GM12878 (cell line): ENCODE data around the gene PTK7. TPM values are rescaled to one million over a fixed set of nuclear protein-coding genes. Genes with fewer than 3 reads are reported as not detected.

Experiments
- ASH2L ChIP-seq: fragments of 300-600, 200-600 bp; sonication (generic); IDR thresholded peaks from 2 replicates; pipeline ENCODE4 v1.6.1; 2017; ENCODE audit warnings: low read depth, mild to moderate bottlenecking, borderline replicate concordance
- ATF2 ChIP-seq: IDR thresholded peaks from 2 replicates; pipeline ENCODE4 v1.6.1; 2012; ENCODE audit warnings: low read length, inconsistent platforms
- CHD2 ChIP-seq: IDR thresholded peaks from 2 replicates; pipeline ENCODE4 v1.6.1; 2011; ENCODE audit warnings: low read depth, low read length, improper control_type of control experiment, borderline replicate concordance
- E4F1 ChIP-seq: fragments of 450-650 bp; IDR thresholded peaks from 2 replicates; pipeline ENCODE4 v1.6.1; 2018; ENCODE audit warnings: borderline replicate concordance, mild to moderate bottlenecking; ENCODE audit not compliant: partially characterized antibody
- EP300 ChIP-seq, 2 experiments: fragments of 150-350 bp in 1 of 2; IDR thresholded peaks; 2 replicates each; pipeline ENCODE4 v1.6.1; 2011 to 2012; ENCODE audit warnings: low read depth in 2 of 2, low read length in 2 of 2, borderline replicate concordance in 1 of 2, improper control_type of control experiment in 1 of 2, inconsistent platforms in 1 of 2; ENCODE audit not compliant: control insufficient read depth in 1 of 2
- ETV6 ChIP-seq, 2 experiments: fragments of 450-650 bp in 1 of 2; IDR thresholded peaks in 1 of 2; conservative IDR thresholded peaks in 1 of 2; 2 replicates each; pipeline ENCODE4 v1.6.1; 2014; ENCODE audit warnings: antibody characterized with exemption in 1 of 2, borderline replicate concordance in 1 of 2, low read depth in 1 of 2, mild to moderate bottlenecking in 1 of 2, moderate library complexity in 1 of 2
- IRF4 ChIP-seq: IDR thresholded peaks from 2 replicates; pipeline ENCODE4 v1.6.1; 2011; ENCODE audit warnings: low read depth, low read length
- MTA2 ChIP-seq: fragments of 450-650 bp; IDR thresholded peaks from 2 replicates; pipeline ENCODE4 v1.6.1; 2016; ENCODE audit warnings: low read depth, mild to moderate bottlenecking, moderate library complexity
- NR2F1 ChIP-seq: fragments of 450-650 bp; conservative IDR thresholded peaks from 2 replicates; pipeline ENCODE4 v1.6.1; 2017; ENCODE audit warnings: mild to moderate bottlenecking
- NRF1 ChIP-seq: conservative IDR thresholded peaks from 2 replicates; pipeline ENCODE4 v1.6.1; 2011; ENCODE audit warnings: mild to moderate bottlenecking, low read depth, low read length, improper control_type of control experiment
- PAX8 ChIP-seq: fragments of 450-650 bp; IDR thresholded peaks from 2 replicates; pipeline ENCODE4 v1.6.1; 2017; ENCODE audit warnings: mild to moderate bottlenecking, moderate library complexity
- POLR2AphosphoS5 ChIP-seq: IDR thresholded peaks from 2 replicates; pipeline ENCODE4 v1.6.1; 2011; ENCODE audit warnings: mild to moderate bottlenecking, low read length, inconsistent platforms
- SKIL ChIP-seq: fragments of 450-650 bp; IDR thresholded peaks from 2 replicates; pipeline ENCODE4 v1.6.1; 2017; ENCODE audit warnings: mild to moderate bottlenecking, low read depth, inconsistent platforms; ENCODE audit not compliant: poor library complexity, severe bottlenecking
- TCF12 ChIP-seq: IDR thresholded peaks from 2 replicates; pipeline ENCODE4 v1.6.1; 2011; ENCODE audit warnings: low read depth, mild to moderate bottlenecking, low read length
- TCF3 ChIP-seq: IDR thresholded peaks from 2 replicates; pipeline ENCODE4 v1.6.1; 2012; ENCODE audit warnings: low read depth, mild to moderate bottlenecking, low read length, borderline replicate concordance; ENCODE audit not compliant: insufficient read depth
- ZNF274 ChIP-seq: IDR thresholded peaks from one replicate; pipeline ENCODE4 v1.8.0; 2011; ENCODE audit not compliant: insufficient read length, insufficient read depth
- ZNF592 ChIP-seq: fragments of 450-650 bp; IDR thresholded peaks from 2 replicates; pipeline ENCODE4 v1.6.1; 2017; ENCODE audit warnings: mild to moderate bottlenecking, moderate library complexity
- polyA plus RNA-seq, 11 experiments: library from polyadenylated mRNA; depleted of rRNA in 4 of 11; unstranded in 6 of 11; stranded (reverse) in 5 of 11; fragments of >200 nt; fragmentation: Nextera tagmentation in 4 of 11; fragmentation: Illumina TruSeq in 1 of 11; extraction: Ambion mirVana in 4 of 11; extraction: Trizol in 1 of 11; gene quantifications; 1 replicate in 1 of 11; 2 replicates in 10 of 11; pipeline versions ENCODE4 v1.2.1 to v1.2.3, GENCODE V29; 2011 to 2016; ENCODE audit warnings: inconsistent platforms in 2 of 11, missing spikeins in 2 of 11, low read depth in 1 of 11
- total RNA-seq, 4 experiments: library from RNA; depleted of rRNA in 3 of 4; stranded (reverse); fragments of >200 nt in 3 of 4; fragmentation: Illumina TruSeq in 1 of 4; extraction: Trizol in 1 of 4; gene quantifications; 2 replicates each; pipeline versions ENCODE4 v1.2.1 to v1.2.3, GENCODE V29; 2013 to 2021

Gene PTK7
- total and polyA plus RNA-seq, 10 of the 15 experiments (the other 5 are each of a cell fraction or from before 2014, with no cell fraction given), result 0.18 to 14.4 (median 3.3) TPM; not detected in 1

GRCh38 chr6:43174263-43175112 lies 98.4 kb downstream of the PTK7 start (continued):
- TF ChIP-seq POLR2AphosphoS5, result peak; percentile 60
- peak; percentile 36; the same call in 1 of the 2 replicates for TF ChIP-seq MTA2
- peak; percentile 71 for TF ChIP-seq SKIL
- peak in 1 of 2 experiments; percentile 64; a peak in 1 of 4 replicates for TF ChIP-seq ETV6 (conservative IDR thresholded peaks at IDR 0.05 in 1 of 2, IDR thresholded peaks at IDR 0.05 in 1 of 2; ENCODE audit: borderline replicate concordance in 1 of 2, low read depth in 1 of 2)
- peak; percentile 93 for TF ChIP-seq CHD2
- peak; percentile 92 for TF ChIP-seq IRF4
- peak; percentile 88 for TF ChIP-seq TCF12
- no peak for TF ChIP-seq PAX8
- 0 out of 2 replicates have a peak, but pooled peaks have one; percentile 60 for TF ChIP-seq NR2F1
- no peak for TF ChIP-seq ZNF592
- no peak for TF ChIP-seq ASH2L
- peak; percentile 76; the same call in 1 of the 2 replicates for TF ChIP-seq TCF3
- TF ChIP-seq ZNF274, result no peak
- no peak for TF ChIP-seq ATF2
- peak; percentile 83 for TF ChIP-seq E4F1
- TF ChIP-seq EP300 (IDR thresholded peaks at IDR 0.05; ENCODE audit: borderline replicate concordance in 1 of 2, control insufficient read depth in 1 of 2, low read depth in 2 of 2, low read length in 2 of 2), result peak; percentile 41 to 70; a peak in 1 of 4 replicates
- TF ChIP-seq NRF1, result 0 out of 2 replicates have a peak, but pooled peaks have one; percentile 29
